A549 (cell line): ENCODE measurements around the gene ATP1A4. TPM values are rescaled to one million over a fixed set of nuclear protein-coding genes. Genes with fewer than 3 reads are reported as not detected.
A peak's percentile ranks its signal among the peaks of the same experiment; 100 is the strongest.

Experiments
- ATAC-seq, 2 experiments: fragments of 200-7000 bp in 1 of 2; fragments of >200 bp in 1 of 2; cut with Nextera tagmentation in 1 of 2; cut with Tn5 transposase in 1 of 2; 3 replicates each; pipeline versions ENCODE4 v1.8.0 to v1.9.1; 2018 to 2020; ENCODE audit warnings: mild to moderate bottlenecking in 1 of 2, moderate library complexity in 1 of 2
- CTCF ChIA-PET: fragments of 300-600 bp; sonication (Branson Sonifier 250); formaldehyde crosslinking; extraction: SDS; loops from one replicate; lab custom pipeline; 2021; ENCODE audit warnings: antibody characterized with exemption, inconsistent platforms; lab: Yijun Ruan, JAX
- POLR2A ChIA-PET: fragments of 350-600 bp; formaldehyde crosslinking; extraction: SDS; loops from one replicate; lab custom pipeline; 2021; ENCODE audit warnings: antibody characterized with exemption, inconsistent platforms; lab: Yijun Ruan, JAX
- DNase-seq, 2 experiments: peaks; one replicate each; pipeline versions ENCODE4 v3.0.0 to v3.0.0-alpha.2; 2011 to 2016; ENCODE audit warnings: low read depth in 1 of 2, low spot score in 1 of 2
- FAIRE-seq: peaks from 2 replicates; lab custom pipeline; 2011; peaks lifted over from hg19 to GRCh38; lab: Jason Lieb, UNC
- H3K27ac ChIP-seq, 2 experiments: fragments of >200 bp; sonication (Bioruptor Twin); formaldehyde crosslinking; 3 replicates each; pipeline ENCODE4 v1.5.1; 2016 to 2017
- H3K4me1 ChIP-seq: fragments of >200 bp; sonication (Bioruptor Twin); formaldehyde crosslinking; 3 replicates; pipeline ENCODE4 v1.6.1; 2016
- H3K4me2 ChIP-seq: fragments of >200 bp; sonication (Bioruptor Twin); formaldehyde crosslinking; 3 replicates; pipeline ENCODE4 v1.6.1; 2016
- H3K4me3 ChIP-seq: fragments of >200 bp; sonication (Bioruptor Twin); formaldehyde crosslinking; 3 replicates; pipeline ENCODE4 v1.5.1; 2016
- H3K9me3 ChIP-seq: fragments of >200 bp; sonication (Bioruptor Twin); formaldehyde crosslinking; 3 replicates; pipeline ENCODE4 v1.6.1; 2016
- ATOH8 ChIP-seq: fragments of 250-450 bp; sonication (Bioruptor Pico); IDR thresholded peaks from 2 replicates; pipeline ENCODE4 v1.5.0; 2020; ENCODE audit warnings: low read depth, mild to moderate bottlenecking, moderate library complexity
- BHLHE40 ChIP-seq: IDR thresholded peaks from 2 replicates; pipeline ENCODE4 v1.6.1; 2012; ENCODE audit warnings: low read depth, low read length, inconsistent platforms
- CBX8 ChIP-seq: fragments of 200-600 bp; sonication (generic); IDR thresholded peaks from 2 replicates; pipeline ENCODE4 v1.6.1; 2016
- CHD2 ChIP-seq: fragments of 150-350 bp; IDR thresholded peaks from 2 replicates; pipeline ENCODE4 v1.6.1; 2014; ENCODE audit warnings: low read length; ENCODE audit not compliant: partially characterized antibody
- ESRRA ChIP-seq: fragments of 150-350 bp; IDR thresholded peaks from 2 replicates; pipeline ENCODE4 v1.6.1; 2014; ENCODE audit warnings: mild to moderate bottlenecking, low read length, borderline replicate concordance
- GATA3 ChIP-seq: IDR thresholded peaks from 2 replicates; pipeline ENCODE4 v1.6.1; 2012; ENCODE audit warnings: borderline replicate concordance
- HOXB13 ChIP-seq: fragments of 250-450 bp; sonication (Bioruptor Pico); IDR thresholded peaks from 2 replicates; pipeline ENCODE4 v1.5.0; 2020; ENCODE audit warnings: low read depth, mild to moderate bottlenecking, moderate library complexity
- JUN ChIP-seq, 2 experiments: fragments of >200 bp; sonication (Bioruptor Twin); formaldehyde crosslinking; IDR thresholded peaks; 2 replicates in 1 of 2; 3 replicates in 1 of 2; pipeline ENCODE4 v1.6.1; 2016 to 2017
- JUNB ChIP-seq: fragments of >200 bp; sonication (Bioruptor Twin); formaldehyde crosslinking; IDR thresholded peaks from 2 replicates; pipeline ENCODE4 v1.6.1; 2016
- KDM1A ChIP-seq: fragments of 200-600 bp; sonication (generic); IDR thresholded peaks from 2 replicates; pipeline ENCODE4 v1.6.1; 2016; ENCODE audit warnings: low read depth, mild to moderate bottlenecking
- MAFK ChIP-seq: fragments of 450-650 bp; IDR thresholded peaks from 2 replicates; pipeline ENCODE4 v1.6.1; 2014; ENCODE audit not compliant: partially characterized antibody
- MAZ ChIP-seq: fragments of 150-350 bp; IDR thresholded peaks from 2 replicates; pipeline ENCODE4 v1.6.1; 2014; ENCODE audit warnings: antibody characterized with exemption, low read depth, low read length, borderline replicate concordance
- NFE2L2 ChIP-seq: fragments of 150-350 bp; conservative IDR thresholded peaks from 2 replicates; pipeline ENCODE4 v1.6.1; 2014; ENCODE audit warnings: low read length
- NR3C1 ChIP-seq: fragments of >200 bp; sonication (Bioruptor Twin); formaldehyde crosslinking; IDR thresholded peaks from 3 replicates; pipeline ENCODE4 v1.6.1; 2017
- PBX3 ChIP-seq: IDR thresholded peaks from 2 replicates; pipeline ENCODE4 v1.6.1; 2012
- POLR2A ChIP-seq: IDR thresholded peaks from 2 replicates; pipeline ENCODE4 v1.6.1; 2012; ENCODE audit warnings: mild to moderate bottlenecking, low read length
- POLR2AphosphoS2 ChIP-seq: conservative IDR thresholded peaks from 2 replicates; pipeline ENCODE4 v1.6.1; 2012; ENCODE audit warnings: low read length, improper control_type of control experiment, inconsistent platforms
- RARB ChIP-seq: fragments of 250-450 bp; sonication (Bioruptor Pico); IDR thresholded peaks from 2 replicates; pipeline ENCODE4 v1.8.0; 2021; ENCODE audit warnings: mild to moderate bottlenecking, moderate library complexity
- RCOR1 ChIP-seq: fragments of 150-350 bp; IDR thresholded peaks from 2 replicates; pipeline ENCODE4 v1.6.1; 2014; ENCODE audit warnings: antibody characterized with exemption, low read length, low read depth
- RFX5 ChIP-seq: fragments of 450-650 bp; IDR thresholded peaks from 2 replicates; pipeline ENCODE4 v1.7.1; 2014; ENCODE audit warnings: antibody characterized with exemption, mild to moderate bottlenecking, moderate library complexity
- SREBF2 ChIP-seq: fragments of 450-650 bp; IDR thresholded peaks from 2 replicates; pipeline ENCODE4 v1.6.1; 2014; ENCODE audit warnings: mild to moderate bottlenecking, moderate library complexity
- ZC3H11A ChIP-seq: fragments of 450-650 bp; IDR thresholded peaks from 2 replicates; pipeline ENCODE4 v1.6.1; 2014; ENCODE audit warnings: antibody characterized with exemption, mild to moderate bottlenecking
- ZFP36 ChIP-seq: fragments of 450-650 bp; IDR thresholded peaks from 2 replicates; pipeline ENCODE4 v1.6.1; 2014; ENCODE audit warnings: borderline replicate concordance; ENCODE audit not compliant: partially characterized antibody
- WGBS: methylation state at CpG from one replicate; pipeline ENCODE4 v1.1.6; 2017; ENCODE audit errors: missing lambda C conversion rate; 5-methylcytosine and 5-hydroxymethylcytosine counted together
- polyA plus RNA-seq, 4 experiments: library from polyadenylated mRNA; depleted of rRNA in 3 of 4; stranded (reverse); fragments of >200 nt; fragmentation: RNase III in 1 of 4; extraction: RNeasy Plus Mini Kit Qiagen cat#74134 plus additional on column Dnase treatment in 1 of 4; gene quantifications; 2 replicates in 3 of 4; 3 replicates in 1 of 4; pipeline ENCODE4 v1.2.3, GENCODE V29; 2011 to 2017

ATP1A4 gene
- polyA plus RNA-seq, 2 of the 4 experiments (the other 2 are of a cell fraction), result not detected

GRCh38 chr1:160157174-160157573, 5.8 kb downstream of the ATP1A4 start:
- no peak overlapping the region for H3K4me3 ChIP-seq
- no peak overlapping the region for H3K4me2 ChIP-seq
- ATAC-seq (no peak), FAIRE-seq (peak; percentile 18), DNase-seq (no peak)
- H3K27ac ChIP-seq, result no peak overlapping the region
- WGBS, result 61% methylated on average over 4 of the region's 4 CpGs
- ChIA-PET POLR2A (no interaction called here), CTCF (interaction anchor here (0.8 to 2.6 kb wide), 6 partner anchors 34 to 259 kb away, joined by 3 to 8 read pairs (median 5); no protein-coding TSS in a partner anchor)
- peaks cover 7% of the 10 kb centered on the region; the same call in 1 of the 3 replicates for H3K4me1 ChIP-seq
- H3K9me3 ChIP-seq, result no peaks in the 10 kb centered on the region
- TF ChIP-seq MAZ, result no peak
- TF ChIP-seq MAFK, result no peak
- no peak for TF ChIP-seq JUN (IDR thresholded peaks at IDR 0.05)
- no peak for TF ChIP-seq ZFP36

- ATAC-seq (no peak), FAIRE-seq (no peak), DNase-seq (no peak)
- Histone ChIP-seq H3K9me3 (no peaks in the 10 kb centered on the region), H3K4me3 (no peak overlapping the region), H3K27ac (no peak overlapping the region), H3K4me1 (peaks cover 7% of the 10 kb centered on the region; the same call in 1 of the 3 replicates), H3K4me2 (no peak overlapping the region)
- POLR2A ChIA-PET, result no interaction called here
- TF ChIP-seq NR3C1 (no peak), HOXB13 (CRISPR knock-in tag) (no peak), GATA3 (no peak), BHLHE40 (no peak), KDM1A (no peak), JUNB (no peak), CBX8 (no peak), ATOH8 (CRISPR knock-in tag) (no peak), ZC3H11A (no peak), RCOR1 (no peak), CHD2 (no peak), ESRRA (no peak), RFX5 (no peak), ZFP36 (no peak), POLR2AphosphoS2 (no peak), PBX3 (no peak), MAFK (no peak), NFE2L2 (no peak)
- 76% methylated on average over 3 of the region's 3 CpGs for WGBS
- CTCF ChIA-PET, result interaction anchor here (1.1 to 2.3 kb wide), 3 partner anchors 9 to 44 kb away, joined by 3 to 10 read pairs (median 8); no protein-coding TSS in a partner anchor
Measured at GRCh38 chr1:160158031-160158430, 6.6 kb downstream of the ATP1A4 start.

- ChIA-PET POLR2A (no interaction called here), CTCF (interaction anchor here (1.2 to 7.4 kb wide), 5 partner anchors 10 to 94 kb away, joined by 3 to 40 read pairs (median 8); no protein-coding TSS in a partner anchor)
- FAIRE-seq, result no peak
- TF ChIP-seq POLR2A (no peak), CHD2 (no peak), JUN (IDR thresholded peaks at IDR 0.05) (no peak), JUNB (no peak), RFX5 (no peak), RCOR1 (no peak), ZC3H11A (no peak), SREBF2 (no peak), RARB (CRISPR knock-in tag) (no peak)
- DNase-seq, result no peak
- no peak for ATAC-seq
- Histone ChIP-seq H3K9me3 (no peaks in the 10 kb centered on the region), H3K4me3 (no peak overlapping the region), H3K4me2 (no peak overlapping the region), H3K27ac (no peak overlapping the region), H3K4me1 (peaks cover 7% of the 10 kb centered on the region; the same call in 1 of the 3 replicates)
- WGBS, result 51% methylated on average over 4 of the region's 4 CpGs
Measured at GRCh38 chr1:160158534-160158933, 7.1 kb downstream of the ATP1A4 start.
